Stimulated activated CD8-positive, alpha-beta memory T cell treated with anti-CD3 and anti-CD28 coated beads, Interleukin-12 subunit alpha, Interleukin-12 subunit beta, amount 100 ng/mL, for 24 hours (primary cell): Measurements from ENCODE around the gene NTN3.
A peak's percentile ranks its signal among the peaks of the same experiment; 100 is the strongest.
"Not testable (repeated sequence)": the region's sequence is repeated elsewhere in the genome, so short reads cannot be mapped to it uniquely, and the experiment has no call there.

Experiments
- DNase-seq: peaks from one replicate; pipeline ENCODE4 v3.0.0-alpha.2; 2020; ENCODE audit errors: extremely low read depth

NTN3 gene

DNA sequence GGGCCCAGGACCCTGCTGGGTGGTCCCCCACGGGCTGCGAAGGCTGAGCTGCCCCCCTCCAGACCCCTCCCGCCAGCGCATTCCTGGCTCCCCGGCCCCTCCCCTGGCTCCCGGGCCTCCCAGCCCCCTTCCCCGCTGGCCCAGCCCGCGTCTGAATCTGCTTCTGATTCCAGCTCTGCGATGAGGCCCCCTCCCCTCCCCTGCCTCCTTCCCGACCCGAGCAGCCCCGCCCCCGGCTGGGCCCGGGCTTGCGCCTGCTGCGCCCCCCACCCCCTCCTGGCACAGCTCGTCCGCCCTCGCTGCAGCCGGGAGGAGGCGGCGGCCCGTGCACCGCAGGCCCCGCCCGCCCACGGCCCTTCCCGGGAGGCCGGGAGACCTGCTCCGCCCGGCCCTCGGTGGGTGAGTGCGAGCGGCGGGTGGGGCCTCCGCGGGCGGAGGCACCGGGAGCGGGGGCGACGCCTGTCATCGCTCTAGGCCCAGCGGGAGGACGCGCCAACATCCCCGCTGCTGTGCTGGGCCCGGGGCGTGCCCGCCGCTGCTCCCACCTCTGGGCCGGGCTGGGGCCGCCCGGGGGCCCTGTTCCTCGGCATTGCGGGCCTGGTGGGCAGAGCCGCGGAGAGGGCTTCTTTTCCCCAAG, at the start of gene NTN3:
Gene NTN3, plus strand, starts transcription at position 282 of the 637 bp plus-strand sequence. CDS start 405 bp downstream, outside the sequence.
- DNase-seq: no peak

DNA sequence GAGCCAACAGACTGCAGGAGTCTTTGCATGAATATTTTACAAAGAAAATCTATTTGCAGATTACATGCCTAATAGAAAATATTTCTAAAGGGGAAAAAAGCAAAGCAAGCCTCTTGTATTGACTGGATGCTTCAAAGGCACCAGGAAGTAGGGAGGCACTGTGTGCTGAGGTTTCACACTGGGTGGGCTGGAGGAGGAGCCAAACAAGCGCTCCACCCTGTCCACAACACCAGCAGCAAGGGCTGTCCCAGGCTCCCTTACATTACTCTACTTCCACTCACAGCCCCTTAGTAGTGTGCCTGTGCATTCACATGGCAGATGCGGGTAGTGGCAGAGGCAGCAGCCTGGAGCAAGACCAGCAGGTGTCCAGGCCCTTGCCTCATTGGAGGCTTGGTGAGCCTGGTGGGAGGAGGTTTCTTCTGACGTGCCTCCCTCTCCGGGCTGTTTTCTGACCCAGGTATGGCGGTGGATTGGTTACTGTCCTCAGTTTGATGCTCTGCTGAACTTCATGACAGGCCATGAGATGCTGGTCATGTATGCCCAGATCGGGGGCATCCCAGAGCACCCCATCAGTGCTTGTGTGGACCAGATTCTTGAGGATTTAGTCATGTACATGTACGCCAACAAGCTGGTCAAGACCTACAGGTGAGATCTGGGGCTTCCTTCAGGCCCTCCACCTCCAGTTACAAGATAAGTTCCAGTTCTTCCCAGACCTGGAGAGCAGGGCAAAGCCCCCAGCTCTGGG, 48.8 kb upstream of the NTN3 start:
- no peak for DNase-seq

DNA sequence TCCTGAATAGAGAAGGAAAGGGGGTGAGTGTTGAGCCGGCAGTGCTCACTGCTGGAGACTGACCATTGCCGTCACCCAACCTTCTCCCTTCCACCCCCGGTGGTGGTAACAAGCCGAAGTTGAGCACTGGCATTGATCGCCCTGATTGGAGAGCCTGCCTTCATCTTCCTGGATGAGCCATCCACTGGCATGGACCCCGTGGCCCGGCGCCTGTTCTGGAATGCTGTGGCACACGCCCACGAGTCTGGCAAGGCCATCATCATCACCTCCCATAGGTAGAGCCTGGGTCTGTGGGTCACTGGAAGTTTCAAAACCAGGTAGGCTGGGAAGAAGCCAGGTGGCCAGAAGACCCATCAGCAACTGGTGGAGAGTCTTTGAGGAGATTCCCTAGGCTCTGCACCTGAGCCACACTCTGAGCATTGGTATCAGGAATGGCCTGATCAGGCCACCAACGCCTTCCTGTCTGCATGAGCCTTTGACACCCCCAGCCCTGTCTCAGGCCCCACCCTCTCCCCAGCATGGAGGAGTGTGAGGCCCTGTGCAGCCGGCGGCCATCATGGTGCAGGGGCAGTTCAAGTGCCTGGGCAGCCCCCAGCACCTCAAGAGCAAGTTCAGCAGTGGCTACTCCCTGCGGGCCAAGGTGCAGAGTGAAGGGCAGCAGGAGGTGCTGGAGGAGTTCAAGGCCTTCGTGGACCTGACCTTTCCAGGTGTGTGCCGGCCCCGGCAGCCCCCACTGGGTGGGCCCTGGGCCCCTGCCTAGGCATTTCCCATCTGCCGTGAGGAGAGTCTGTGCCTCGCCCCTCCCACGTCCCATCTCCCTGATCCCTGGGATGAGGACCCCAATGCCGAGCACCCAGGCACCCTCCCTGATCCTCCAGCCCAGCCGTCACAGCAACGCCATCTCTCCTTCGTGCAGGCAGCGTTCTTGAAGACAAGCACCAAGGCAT, 46.8 kb upstream of the NTN3 start:
- no peak for DNase-seq

DNA sequence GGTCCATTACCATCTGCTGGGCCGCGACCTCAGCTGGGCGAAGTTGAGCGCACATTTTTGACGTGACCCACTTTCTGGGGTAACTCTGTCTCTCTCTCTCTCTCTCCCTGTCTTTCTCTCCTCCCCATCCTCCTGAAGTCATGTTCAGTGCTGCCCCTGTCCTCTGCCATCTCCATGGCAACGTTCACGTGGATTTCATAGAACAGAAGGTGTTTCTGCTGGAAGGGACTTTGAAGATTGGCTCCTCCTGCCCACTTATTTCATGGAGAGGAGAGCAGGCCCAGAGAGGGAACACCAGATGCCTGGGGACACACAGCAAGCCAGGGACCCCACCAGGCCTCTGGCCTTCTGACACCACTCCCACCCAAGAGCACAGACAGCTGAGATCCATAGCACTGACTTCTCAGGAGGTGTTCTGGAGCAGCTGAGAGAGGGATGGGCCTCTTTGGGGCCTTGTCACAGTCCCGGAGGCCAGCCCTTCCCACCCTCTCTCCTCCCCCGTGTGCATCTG, 46.0 kb upstream of the NTN3 start:
- DNase-seq: no peak

DNA sequence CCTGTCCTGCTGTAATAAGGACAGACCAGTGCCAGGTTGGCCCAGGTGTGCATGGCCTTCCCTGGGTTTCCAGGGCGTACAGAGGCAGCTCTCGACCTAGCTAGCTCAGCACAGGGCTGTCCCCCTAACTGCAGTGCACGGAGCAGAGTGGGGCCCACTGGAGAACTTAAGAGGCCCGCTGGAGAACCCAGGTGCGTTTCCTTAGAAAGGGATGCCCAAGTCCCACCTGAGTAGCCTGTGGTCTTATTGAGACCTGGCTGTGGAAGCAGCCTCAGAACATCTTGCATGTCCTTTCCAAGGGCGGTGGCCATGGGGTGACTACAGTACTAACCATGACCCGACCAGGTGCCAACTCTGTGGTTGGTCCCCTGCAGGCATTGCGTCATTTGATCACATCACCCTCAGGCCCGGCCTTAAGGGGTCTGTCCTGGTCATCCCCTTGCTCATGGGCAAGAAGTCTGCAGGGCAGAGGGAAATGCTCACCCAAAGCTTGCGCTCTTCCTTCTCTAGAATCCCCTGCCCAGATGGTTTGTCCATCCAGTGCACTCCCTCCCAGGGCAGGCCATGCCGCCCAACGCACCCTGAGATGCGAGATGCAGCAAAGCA, 45.2 kb upstream of the NTN3 start:
- no peak for DNase-seq

DNA sequence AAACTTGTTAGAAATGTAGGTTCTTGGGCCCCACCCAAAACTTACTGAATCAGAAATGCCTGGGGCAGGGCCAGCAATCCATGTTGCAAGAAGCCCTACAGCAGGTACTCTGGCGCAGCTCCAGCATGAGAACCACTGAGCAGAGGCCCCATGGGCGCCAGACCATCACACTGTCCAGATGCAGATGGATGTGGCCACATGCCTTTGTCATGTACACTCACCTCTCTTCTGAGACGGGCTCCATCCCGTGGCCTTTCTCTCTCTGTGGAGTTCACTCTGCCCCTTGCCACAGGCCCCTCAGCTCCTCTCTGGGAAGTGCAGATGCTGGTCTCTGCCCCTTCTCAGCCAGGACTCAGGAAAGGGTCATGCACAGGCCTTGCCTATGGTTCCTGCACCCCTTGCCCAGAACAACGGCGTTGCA, 44.1 kb upstream of the NTN3 start:
- DNase-seq: no peak

DNA sequence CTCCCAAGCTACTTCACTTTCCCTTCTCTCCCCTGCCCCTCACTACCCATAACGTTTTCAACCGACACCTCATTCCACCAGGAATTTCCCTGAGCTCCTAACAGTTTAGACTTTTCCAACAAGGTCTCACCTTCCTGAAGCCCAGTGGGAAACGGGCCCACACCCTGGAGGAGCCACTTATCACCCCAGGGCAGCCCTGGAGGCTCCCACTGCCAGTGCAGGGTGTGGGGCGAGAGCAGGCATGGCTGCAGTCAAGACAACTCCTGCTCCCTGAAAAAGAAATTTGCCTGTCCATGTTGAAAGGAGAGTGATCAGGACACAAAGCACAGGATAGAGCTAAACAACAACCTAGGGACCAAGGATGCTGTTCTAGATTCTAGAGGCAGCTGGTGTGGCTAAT, 43.6 kb upstream of the NTN3 start:
- DNase-seq: no peak

DNA sequence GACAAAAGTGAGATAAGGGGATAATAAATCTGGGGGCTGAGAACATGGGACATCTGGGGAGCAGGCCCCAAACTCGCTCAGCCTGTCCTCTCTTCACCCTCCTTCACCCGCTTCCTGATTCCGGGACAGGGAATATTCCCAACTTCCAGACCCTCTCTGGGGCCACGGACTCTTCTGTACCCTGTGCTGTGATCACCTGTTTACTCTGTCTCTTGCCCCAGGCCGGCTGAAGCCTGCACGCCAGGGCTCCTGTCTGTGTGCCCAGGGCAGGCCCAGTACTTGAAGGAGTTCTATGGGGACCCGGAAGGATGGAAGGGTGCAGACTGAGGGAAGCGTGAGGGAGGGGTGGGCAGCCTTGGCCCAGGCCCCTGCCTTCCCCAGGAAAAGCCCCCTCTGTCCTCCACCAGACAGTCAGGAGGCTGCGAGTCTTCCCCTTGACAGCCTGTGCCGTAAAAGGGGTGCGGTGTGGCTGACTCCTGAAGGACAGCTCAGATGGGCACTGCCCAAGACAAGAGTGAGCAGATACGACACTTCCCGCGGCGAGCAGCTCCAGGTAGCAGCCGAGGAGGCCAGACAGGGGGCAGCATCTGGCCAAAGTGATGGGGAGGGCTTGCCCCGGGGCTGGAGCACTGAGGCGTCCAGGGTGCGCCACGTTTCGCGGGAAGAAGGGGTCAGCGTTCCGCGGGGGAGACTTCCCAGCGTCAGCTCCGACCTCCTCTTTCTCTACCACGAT, 42.9 kb upstream of the NTN3 start:
- DNase-seq: no peak

DNA sequence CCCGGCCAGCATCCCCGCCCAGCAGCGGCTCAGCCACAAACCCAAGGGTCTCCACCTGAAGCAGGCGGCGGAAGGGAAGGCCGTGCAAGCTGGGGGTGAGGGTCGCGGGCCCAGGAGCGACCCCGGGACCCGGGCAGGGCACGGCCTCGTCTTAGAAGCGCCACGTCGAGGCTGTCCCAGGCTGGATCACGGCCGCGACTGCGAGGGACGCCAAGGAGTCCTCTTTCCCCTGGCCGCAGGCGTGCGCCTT, 42.4 kb upstream of the NTN3 start:
- no peak for DNase-seq

DNA sequence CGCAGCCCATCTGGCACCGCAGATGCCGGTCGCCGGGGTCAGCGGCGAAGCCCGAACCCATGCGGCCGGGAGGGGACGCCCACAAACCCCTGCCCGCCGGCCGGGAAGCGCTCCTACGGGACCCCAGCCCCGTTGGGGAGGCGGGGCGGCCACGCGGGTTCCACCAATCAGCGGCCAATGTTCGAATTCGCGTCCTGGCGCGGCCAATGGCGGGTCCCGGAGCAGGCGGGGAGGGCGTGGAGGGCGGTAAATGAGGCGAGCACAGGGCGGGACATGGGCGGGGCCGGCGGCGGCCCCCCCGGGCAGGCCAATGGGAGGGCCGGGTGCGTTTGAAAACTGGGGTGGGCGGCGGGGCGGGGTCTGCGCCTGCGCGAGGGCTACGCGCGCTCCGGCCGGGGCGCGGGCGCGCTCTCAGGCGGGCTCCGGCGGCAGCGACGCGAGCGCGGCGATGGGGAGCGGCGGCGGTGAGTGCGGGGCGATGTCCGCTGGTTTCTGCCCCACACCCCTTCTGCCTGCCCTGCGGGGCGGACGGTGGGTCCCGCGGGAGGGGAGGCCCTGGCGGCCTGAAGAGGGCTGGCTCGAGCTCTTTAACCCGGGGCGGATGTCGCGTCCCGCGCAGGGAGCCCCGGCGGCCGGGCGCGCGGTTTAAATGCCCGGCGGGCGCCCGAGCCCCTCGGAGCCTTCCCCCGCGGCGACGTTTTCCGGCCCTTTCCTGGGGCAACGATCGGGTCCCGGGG, 41.9 kb upstream of the NTN3 start, which contains the start of gene CCNF:
Gene CCNF, plus strand, starts transcription at position 414 of the 737 bp plus-strand sequence. Its CDS starts 35 bp downstream, at position 449.
- DNase-seq: peak; percentile 95

DNA sequence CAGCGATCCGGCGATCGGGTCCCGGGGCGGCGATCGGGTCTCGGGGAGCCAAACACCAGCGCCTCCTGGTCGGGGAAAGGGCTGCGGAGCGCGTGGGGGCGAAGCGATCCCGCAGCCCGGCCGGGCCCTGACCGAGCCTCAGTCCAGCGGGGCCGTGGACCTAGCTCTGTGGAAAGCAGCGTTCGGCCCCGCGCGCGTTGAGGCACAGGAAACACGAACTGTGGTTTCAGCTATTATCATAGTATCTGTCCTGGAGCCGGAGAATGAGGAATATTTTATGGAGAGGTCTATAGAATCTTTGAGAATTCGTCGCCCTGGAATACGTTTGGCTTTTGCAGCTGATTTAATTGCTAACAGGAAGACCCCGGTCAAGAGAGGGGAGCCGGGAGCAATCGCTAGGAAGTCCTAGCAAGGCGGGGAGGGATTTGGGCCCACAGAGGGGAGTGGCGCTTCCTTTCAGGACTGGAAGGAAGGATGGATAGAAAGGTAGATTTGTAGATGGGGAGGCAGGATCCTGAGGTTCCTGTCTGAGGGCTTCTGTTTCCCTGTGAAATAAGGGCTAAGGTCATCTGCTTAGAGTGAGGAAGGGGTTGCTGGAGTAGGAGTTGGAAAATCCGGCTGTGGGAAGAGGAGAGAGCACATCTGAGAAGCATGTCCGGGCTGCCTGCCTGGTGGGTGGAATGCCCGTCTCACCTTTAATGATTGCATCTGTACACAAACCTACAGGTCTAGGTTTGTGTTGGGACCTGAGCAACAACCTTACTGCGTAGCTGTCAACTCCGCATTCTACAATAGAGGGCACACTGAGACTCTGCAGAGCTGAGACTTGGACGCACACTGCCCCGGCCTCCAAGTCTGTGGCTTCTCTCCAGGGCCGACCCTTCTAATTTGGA, 41.1 kb upstream of the NTN3 start:
- DNase-seq: no peak

DNA sequence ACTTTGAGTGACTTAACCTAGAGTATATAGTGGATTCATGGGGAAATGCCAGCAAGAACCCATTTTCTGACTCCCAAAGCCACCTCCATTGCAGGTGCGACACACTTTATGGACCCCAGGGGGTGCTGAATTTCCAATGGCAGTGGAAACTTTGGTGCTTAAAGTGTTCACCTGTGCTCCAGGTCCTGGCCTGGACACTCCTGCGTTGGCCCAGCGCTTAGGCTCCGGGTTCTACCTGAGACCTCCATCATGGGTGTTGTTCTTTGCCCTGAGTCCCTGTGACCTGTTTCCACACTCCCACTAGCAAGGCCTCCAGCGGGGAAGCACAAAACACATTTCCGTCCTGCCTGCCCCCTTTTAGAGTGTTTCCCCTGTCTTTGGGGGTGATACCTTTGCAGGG, 38.8 kb upstream of the NTN3 start:
- no peak for DNase-seq

DNA sequence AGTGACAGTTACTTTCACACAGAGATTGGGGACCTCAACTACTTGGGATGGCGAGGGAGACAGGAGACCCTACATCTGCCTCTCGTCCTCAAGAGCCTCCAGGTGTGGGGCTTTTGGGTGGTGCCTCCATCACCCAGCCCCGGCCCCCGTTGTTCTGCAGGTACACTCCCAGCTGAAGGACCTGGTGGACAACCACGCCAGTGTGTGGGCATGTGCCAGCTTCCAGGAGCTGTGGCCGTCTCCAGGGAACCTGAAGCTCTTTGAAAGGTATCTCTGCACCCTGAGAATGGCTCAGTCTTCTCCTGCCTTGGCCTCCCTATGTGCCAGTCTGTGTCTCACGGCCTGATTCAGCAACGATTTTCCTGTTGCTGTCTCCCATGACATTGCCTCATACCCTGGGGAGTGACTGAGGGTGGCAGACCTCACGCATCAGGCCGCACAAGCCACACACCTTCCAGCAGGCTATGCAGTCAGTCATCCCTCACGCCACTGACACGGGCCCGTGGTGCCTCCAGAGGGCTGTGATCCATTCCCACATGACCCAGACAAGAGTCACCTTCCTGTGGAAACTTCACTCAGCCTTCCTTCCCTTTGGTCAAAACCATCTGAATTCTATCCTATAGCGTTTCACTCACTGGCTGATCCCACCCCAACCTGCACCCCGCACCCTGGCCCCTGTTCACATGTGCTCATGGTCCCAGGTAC, 38.1 kb upstream of the NTN3 start:
- no peak for DNase-seq

DNA sequence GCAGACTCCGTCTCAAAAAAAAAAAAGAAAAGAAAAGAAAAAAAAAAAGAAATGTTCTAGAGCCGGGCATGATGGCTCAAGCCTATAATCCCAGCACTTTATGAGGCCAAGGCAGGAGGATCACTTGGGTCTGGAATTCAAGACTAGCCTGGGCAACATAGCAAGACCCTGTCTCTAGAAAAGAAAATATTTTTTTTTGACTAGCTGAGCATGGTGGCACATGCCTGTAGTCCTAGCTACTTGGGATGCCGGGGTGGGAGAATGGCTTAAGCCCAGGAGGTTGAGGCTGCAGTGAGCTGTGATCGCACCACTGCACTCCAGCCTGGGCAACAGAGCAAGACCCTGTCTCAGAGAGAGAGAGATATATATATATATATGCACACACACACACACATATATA, 35.9 kb upstream of the NTN3 start:
- DNase-seq: not testable (repeated sequence)

DNA sequence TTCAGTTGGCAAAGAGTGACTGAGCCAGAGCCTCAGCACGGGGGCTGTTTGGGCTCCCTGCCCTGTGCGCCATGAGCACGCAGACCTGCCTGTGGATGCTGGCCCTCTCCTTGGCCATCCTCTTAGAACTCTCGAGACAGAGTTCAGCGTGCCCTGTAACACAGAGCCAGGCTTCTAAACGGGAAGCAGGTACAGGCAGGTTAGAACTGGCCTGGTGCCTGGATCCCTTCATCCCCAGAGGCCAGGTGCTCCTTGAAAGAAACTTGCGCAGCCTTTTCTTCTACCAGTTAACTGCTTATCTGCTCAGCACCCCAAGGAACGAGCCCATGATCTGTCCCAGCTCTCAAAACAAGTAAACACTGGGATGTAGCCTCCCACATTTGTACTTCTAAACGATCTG, 35.0 kb upstream of the NTN3 start:
- DNase-seq: no peak

DNA sequence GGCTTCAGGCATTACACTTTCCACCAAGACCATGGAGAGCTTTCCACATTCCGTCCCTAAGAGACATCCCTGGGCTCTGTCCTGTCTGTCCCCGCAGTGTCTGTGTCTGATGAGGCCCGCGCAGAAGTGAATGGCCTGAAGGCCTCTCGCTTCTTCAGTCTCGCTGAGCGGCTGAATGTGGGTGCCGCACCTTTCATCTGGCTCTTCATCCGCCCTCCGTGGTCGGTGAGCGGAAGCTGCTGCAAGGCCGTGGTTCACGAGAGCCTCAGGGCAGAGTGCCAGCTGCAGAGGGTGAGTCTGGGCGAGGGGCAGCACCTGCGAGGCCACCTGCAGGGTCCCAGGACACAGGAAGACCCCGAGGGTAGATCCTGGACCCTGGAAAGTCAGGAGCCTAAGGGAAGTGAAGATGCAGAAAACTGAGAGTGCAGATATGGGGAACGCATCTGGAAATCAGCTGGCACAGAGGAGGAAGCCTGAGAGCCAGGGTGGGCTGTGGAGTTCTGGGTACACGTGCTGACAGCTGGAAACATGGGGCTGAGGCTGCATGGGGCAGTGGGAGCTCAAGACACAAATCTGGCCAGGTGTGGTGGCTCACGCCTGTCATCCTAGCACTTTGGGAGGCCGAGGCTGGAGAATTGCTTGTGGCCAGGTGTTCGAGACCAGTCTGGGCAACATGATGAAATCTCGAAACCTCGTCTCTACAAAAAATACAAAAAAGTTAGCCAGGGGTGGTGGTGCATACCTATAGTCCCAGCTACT, 33.9 kb upstream of the NTN3 start:
- DNase-seq: no peak

DNA sequence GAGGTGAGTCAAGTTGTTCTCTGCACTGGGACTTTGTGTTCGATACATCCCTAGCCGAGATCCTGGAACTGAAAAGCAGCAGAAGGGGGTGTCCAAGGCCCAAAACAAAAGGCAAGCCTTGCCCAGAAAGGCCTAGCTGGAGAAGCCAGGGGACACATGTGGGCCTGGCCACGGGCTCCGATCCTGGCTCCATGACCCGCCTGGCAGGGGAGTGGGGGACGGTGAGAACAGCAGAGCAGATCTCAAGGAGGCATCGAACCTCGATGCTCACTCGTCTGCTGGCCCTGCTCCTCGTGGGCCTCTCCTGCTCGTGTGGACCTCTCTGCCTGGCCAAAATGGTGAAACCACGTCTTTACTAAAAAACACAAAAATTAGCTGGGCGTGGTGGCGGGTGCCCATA, 33.0 kb upstream of the NTN3 start:
- DNase-seq: no peak

DNA sequence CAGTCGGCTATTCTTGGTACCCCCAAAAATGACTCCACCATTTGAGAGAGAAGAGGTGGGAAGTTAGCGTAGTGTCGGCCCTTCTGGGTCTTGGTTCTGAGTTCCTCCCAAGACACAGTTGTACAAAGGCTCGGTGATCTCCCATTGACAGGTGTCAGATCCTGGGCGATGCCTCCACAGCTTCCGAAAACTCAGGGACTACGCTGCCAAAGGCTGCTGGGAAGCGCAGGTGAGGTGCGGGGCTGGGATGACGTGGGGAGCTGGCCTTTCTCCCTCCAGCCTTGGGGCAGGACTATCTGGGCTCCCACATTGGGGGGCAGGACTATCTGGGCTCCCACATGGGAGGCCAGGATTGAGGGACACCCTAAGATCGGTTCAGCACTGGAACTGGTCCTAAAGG, 31.5 kb upstream of the NTN3 start:
- no peak for DNase-seq
